SK-N-DZ (cell line): ENCODE measurements around the gene ZBTB2. TPM values are rescaled to one million over a fixed set of nuclear protein-coding genes. Genes with fewer than 3 reads are reported as not detected.

Experiments used
- DNase-seq: peaks from one replicate; pipeline ENCODE4 v3.0.0-alpha.2; 2015; ENCODE audit warnings: low spot score
- polyA plus RNA-seq, 2 experiments: library from polyadenylated mRNA; depleted of rRNA; stranded (reverse); fragments of >200 nt; gene quantifications; 2 replicates each; pipeline ENCODE4 v1.2.3, GENCODE V29; 2014

ZBTB2 gene
- 8.7 and 9.6 TPM in 2 replicates for polyA plus RNA-seq (2014; cell fraction: cytosol; rRNA removed)
- 4.3 and 4.9 TPM in 2 replicates for polyA plus RNA-seq (2014; cell fraction: nucleus; rRNA removed)

GRCh38 chr6:151391471-151392413 lies at the start of gene ZBTB2:
Gene ZBTB2, minus strand, starts transcription at chr6:151391559. Its CDS starts 17,922 bp downstream, at chr6:151373637.
- DNase-seq: peak; percentile 70

DNA sequence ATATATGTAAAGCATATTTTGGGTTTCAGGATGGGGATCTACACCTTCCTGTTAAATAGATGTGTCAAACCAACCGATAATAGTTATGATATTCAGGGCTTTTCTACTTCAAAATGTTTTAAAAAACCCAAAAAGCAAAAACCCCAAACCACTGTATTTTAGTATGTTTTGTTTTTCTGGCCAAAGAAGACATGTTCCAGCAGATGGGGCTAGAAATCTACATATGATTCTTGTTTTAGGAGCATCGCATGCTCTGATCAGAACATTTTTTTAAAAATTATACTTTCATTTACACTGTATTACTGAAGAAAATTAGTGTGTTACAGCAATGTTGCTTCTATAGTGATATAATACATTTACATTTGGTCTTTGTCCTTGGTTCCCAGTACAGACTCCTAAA lies 49.6 kb upstream of the ZBTB2 start:
- no peak for DNase-seq

- DNase-seq: no peak
Observed at GRCh38 chr6:151440498-151440897, 49.1 kb upstream of the ZBTB2 start.

DNA sequence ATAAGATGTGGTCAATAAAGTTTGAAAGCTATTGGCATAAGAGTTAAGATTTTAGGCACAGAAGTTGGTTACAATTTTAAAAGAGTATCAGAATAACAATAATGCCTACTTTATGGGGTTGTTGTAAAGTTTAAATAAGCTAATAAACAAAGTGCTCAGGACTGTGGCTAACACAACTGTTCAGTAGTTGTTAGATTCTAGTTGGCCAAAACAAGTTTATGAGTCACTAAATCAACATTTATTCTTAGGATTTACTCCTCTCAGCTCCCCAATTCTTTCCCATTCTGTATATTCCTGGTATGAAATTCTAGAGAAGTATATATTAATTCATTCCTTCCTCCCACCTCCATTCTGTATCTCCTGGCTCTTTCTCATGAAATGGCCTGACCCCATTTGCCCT lies 46.0 kb upstream of the ZBTB2 start:
- no peak for DNase-seq

DNA sequence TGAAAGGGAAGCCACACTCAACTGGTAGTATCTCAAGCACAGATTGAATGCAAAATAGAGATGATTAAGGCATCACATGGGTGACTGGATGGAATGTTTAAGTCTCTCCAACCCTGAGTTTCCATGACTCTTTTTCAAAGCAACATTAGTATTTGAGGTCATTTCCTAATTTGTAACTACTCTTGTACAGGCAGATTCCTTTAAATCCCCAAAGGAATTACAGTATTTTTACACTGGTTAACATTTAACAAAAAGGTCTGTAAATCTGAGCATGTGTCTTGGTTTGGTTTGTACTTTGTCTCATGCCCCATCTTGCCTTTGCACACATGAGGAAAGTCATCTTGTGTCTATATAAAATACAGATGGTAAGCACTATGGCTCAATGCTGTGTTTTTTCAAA lies 45.4 kb upstream of the ZBTB2 start:
- DNase-seq: no peak

DNA sequence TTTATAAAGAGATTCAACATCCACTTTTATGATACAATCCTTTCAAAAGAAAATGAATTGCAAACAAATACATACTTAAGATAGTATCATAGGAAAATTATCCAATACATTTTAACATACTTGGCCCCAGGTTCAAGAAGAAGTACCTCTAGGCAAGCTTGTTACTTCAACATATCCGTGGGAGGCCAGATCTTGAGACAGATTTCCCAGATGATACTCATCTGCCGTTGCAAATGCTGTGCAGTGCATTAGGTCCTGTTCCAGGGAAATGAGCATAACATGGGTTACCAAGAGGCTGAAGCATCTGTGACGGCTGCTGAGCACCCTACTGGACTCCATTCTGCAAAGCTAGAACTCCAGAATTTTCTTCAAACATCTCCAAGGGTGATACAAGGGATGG lies 44.9 kb upstream of the ZBTB2 start:
- DNase-seq: no peak

GRCh38 chr6:151434369-151434768 lies 43.0 kb upstream of the ZBTB2 start:
- DNase-seq: no peak

DNA sequence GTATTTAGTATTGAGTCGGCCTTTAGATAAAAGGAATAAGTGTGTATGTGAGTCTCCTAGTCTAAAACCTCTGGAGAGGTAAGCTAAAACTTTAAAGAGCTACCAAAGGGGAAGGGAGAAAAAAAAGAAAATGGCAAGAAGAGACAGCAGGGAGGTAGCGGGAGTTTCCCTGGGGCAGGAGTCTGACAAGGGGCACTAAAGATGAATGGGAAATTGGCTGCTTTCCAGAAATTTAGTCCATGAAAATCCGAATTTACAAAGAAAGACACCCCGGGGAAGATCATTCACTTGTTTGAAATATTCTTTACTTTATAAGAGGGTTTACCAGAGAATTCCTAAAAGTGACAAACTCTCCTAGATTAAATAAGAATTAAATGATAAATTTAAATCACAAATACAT lies 41.3 kb upstream of the ZBTB2 start:
- DNase-seq: no peak

GRCh38 chr6:151431337-151431736 lies 40.0 kb upstream of the ZBTB2 start:
- no peak for DNase-seq

DNA sequence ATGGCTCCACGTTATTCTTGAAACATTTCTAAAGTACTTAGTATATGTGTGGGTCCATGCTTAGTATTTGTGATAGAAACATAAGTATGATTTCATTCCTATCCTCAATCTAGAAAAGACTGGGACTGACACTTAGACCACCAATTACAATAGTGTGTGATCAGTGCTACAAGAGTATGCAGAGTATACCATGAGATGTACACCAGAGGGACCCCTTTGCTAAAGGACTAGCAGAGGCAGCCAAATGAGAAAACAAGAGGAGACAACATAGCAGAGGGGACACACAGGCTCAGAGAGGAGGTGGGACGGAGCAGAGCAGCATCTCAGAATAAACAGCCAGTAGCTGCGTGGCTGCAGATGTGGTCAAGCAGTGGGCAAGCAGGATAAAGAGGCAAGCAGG lies 39.5 kb upstream of the ZBTB2 start:
- no peak for DNase-seq

- no peak for DNase-seq
Observed at GRCh38 chr6:151428093-151428735, 36.9 kb upstream of the ZBTB2 start.

GRCh38 chr6:151425561-151425960 lies 34.2 kb upstream of the ZBTB2 start:
- DNase-seq: no peak

DNA sequence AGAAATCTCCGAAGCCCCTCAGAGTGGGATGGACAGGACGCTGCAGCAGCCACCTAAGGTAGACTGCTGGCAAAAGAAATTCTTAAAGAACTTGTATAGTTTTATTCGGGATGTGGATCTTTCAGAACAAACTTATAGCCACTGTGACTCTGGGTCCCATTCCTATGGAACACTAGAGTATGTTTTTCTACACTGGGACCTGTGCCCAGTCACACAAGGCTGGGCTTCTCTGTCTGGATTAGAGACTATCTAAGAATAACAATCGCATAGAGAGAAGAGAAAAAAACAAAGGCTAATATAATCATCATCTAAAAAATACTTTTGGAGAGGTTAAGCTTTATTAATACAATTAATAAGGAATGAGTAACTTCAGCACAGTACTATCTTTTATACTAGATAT lies 31.6 kb upstream of the ZBTB2 start:
- DNase-seq: no peak

GRCh38 chr6:151417477-151417876 lies 26.1 kb upstream of the ZBTB2 start:
- no peak for DNase-seq

GRCh38 chr6:151414641-151415260 lies 23.4 kb upstream of the ZBTB2 start:
- no peak for DNase-seq

GRCh38 chr6:151413372-151414145 lies 22.2 kb upstream of the ZBTB2 start:
- no peak for DNase-seq

GRCh38 chr6:151412909-151413308 lies 21.6 kb upstream of the ZBTB2 start:
- DNase-seq: no peak

- DNase-seq: no peak
Observed at GRCh38 chr6:151409679-151410078, 18.3 kb upstream of the ZBTB2 start.

- no peak for DNase-seq
Observed at GRCh38 chr6:151409260-151409659, 17.9 kb upstream of the ZBTB2 start.

- DNase-seq: no peak
Observed at GRCh38 chr6:151408858-151409257, 17.5 kb upstream of the ZBTB2 start.

- no peak for DNase-seq
Observed at GRCh38 chr6:151403919-151404308, 12.6 kb upstream of the ZBTB2 start.

DNA sequence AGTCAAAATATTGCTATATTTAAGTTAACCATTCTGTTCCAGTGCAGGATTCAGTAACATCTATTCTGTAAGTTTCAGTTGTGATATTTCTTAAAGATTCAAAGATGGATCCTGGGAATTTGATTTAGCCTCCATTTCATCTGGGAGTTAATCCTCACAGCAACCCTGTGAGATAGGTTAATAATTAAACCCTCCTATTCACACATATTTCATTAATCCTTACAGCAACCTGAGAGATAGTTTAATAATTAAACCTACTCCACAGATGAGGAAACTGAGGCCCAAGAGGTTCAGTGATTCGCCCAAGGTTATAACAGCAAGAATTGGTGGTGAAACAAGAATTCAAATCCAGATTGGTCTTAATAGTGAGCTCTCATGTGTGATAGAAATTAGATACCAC lies 10.9 kb upstream of the ZBTB2 start:
- no peak for DNase-seq
